ENCODE measurements around the gene RPS23. TPM values are rescaled to one million over a fixed set of nuclear protein-coding genes. Genes with fewer than 3 reads are reported as not detected.

The RPS23 gene
- total RNA-seq, 1 experiment from 2014 or later = 2,206 TPM

GRCh38 chr5:82255844-82256243, 22.3 kb downstream of the RPS23 start:
- H3K9me2 ChIP-seq (ENCODE audit: insufficient read depth) = no peaks in the 10 kb centered on the region
- no peak overlapping the region for H3K9ac ChIP-seq (ENCODE audit: low read length)
- TF ChIP-seq, protein P1, sequence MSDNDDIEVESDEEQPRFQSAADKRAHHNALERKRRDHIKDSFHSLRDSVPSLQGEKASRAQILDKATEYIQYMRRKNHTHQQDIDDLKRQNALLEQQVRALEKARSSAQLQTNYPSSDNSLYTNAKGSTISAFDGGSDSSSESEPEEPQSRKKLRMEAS (IDR thresholded peaks at IDR 0.05) = no peak
- TF ChIP-seq EZH2 (IDR thresholded peaks at IDR 0.05) = no peak
- no peak for TF ChIP-seq POLR2AphosphoS5 (IDR thresholded peaks at IDR 0.05; ENCODE audit: low read depth, low read length)
- BruUV-seq (replicated peaks) = no TSS peak
- no peaks in the 10 kb centered on the region for H3K36me3 ChIP-seq (ENCODE audit: control insufficient read depth in 1 of 2, insufficient read depth in 2 of 2, low read length in 2 of 2)
- ATAC-seq = no peak
- no peak overlapping the region for H3K27ac ChIP-seq (ENCODE audit: low read depth, low read length)
- DNase-seq (ENCODE audit: low read depth, low spot score) = no peak
- H4K20me1 ChIP-seq (ENCODE audit: insufficient read depth) = no peaks in the 10 kb centered on the region
- no peaks in the 10 kb centered on the region for H3K79me2 ChIP-seq (ENCODE audit: insufficient read depth, low read length)
- ChIA-PET RAD21 (ENCODE audit: low non-redundant PET in 1 of 2, low total read pairs in 2 of 2, uncharacterized antibody in 2 of 2, unreplicated experiment in 2 of 2) (no interaction called here), POLR2A (no interaction called here), CTCF (no interaction called here)
- no peak overlapping the region for H2AFZ ChIP-seq (ENCODE audit: low read depth, low read length, poor library complexity, severe bottlenecking)
- no peaks in the 10 kb centered on the region for H3K4me1 ChIP-seq (ENCODE audit: control insufficient read depth in 1 of 2, insufficient read depth in 2 of 2, low read length in 2 of 2)
- no peaks in the 10 kb centered on the region for H3K27me3 ChIP-seq (ENCODE audit: insufficient read depth, low read length)
- no peak overlapping the region for H3K4me3 ChIP-seq (replicated peaks in 1 of 2; ENCODE audit: low read depth in 1 of 2, low read length in 2 of 2)
- no peak overlapping the region for H3K4me2 ChIP-seq (ENCODE audit: low read length)
- intact Hi-C loops (cut with micrococcal nuclease) = no loop called here
- no peaks in the 10 kb centered on the region for H3K9me3 ChIP-seq (ENCODE audit: control insufficient read depth in 1 of 2, insufficient read depth in 1 of 2, low read depth in 1 of 2, low read length in 2 of 2)

- intact Hi-C loops (cut with micrococcal nuclease) = no loop called here
- H3K9ac ChIP-seq (ENCODE audit: low read length) = no peak overlapping the region
- DNase-seq (ENCODE audit: low read depth, low spot score) (no peak), ATAC-seq (no peak)
- BruUV-seq (replicated peaks) = no TSS peak
- no peaks in the 10 kb centered on the region for H4K20me1 ChIP-seq (ENCODE audit: insufficient read depth)
- H3K9me3 ChIP-seq (ENCODE audit: control insufficient read depth in 1 of 2, insufficient read depth in 1 of 2, low read depth in 1 of 2, low read length in 2 of 2) = no peaks in the 10 kb centered on the region
- no peaks in the 10 kb centered on the region for H3K36me3 ChIP-seq (ENCODE audit: control insufficient read depth in 1 of 2, insufficient read depth in 2 of 2, low read length in 2 of 2)
- ChIA-PET CTCF (no interaction called here), POLR2A (no interaction called here), RAD21 (ENCODE audit: low non-redundant PET in 1 of 2, low total read pairs in 2 of 2, uncharacterized antibody in 2 of 2, unreplicated experiment in 2 of 2) (no interaction called here)
- no peak for TF ChIP-seq POLR2AphosphoS5 (IDR thresholded peaks at IDR 0.05; ENCODE audit: low read depth, low read length)
- TF ChIP-seq ZFX (IDR thresholded peaks at IDR 0.05) = no peak
- no peak for TF ChIP-seq YY1 (IDR thresholded peaks at IDR 0.05; ENCODE audit: extremely low read depth, insufficient replicate concordance, low read depth, low read length)
- TF ChIP-seq CBX3 (IDR thresholded peaks at IDR 0.05; ENCODE audit: low read depth) = no peak
- no peak for TF ChIP-seq SP1 (IDR thresholded peaks at IDR 0.05; ENCODE audit: low read depth)
- TF ChIP-seq EZH2phosphoT487 (IDR thresholded peaks at IDR 0.05; ENCODE audit: borderline replicate concordance) = no peak
- no peak for TF ChIP-seq EZH2 (IDR thresholded peaks at IDR 0.05)
- no peak for TF ChIP-seq POLR2A (IDR thresholded peaks at IDR 0.05; ENCODE audit: borderline replicate concordance, extremely low read depth, insufficient read depth, insufficient read length)
- TF ChIP-seq TCF7L2 (IDR thresholded peaks at IDR 0.05; ENCODE audit: borderline replicate concordance, extremely low read depth, insufficient read depth, insufficient read length) = no peak
- H3K9me2 ChIP-seq (ENCODE audit: insufficient read depth) = no peaks in the 10 kb centered on the region
- no peaks in the 10 kb centered on the region for H3K4me1 ChIP-seq (ENCODE audit: control insufficient read depth in 1 of 2, insufficient read depth in 2 of 2, low read length in 2 of 2)
- no peaks in the 10 kb centered on the region for H3K79me2 ChIP-seq (ENCODE audit: insufficient read depth, low read length)
- H3K4me2 ChIP-seq (ENCODE audit: low read length) = no peak overlapping the region
- H3K4me3 ChIP-seq (replicated peaks in 1 of 2; ENCODE audit: low read depth in 1 of 2, low read length in 2 of 2) = no peak overlapping the region
- H3K27me3 ChIP-seq (ENCODE audit: insufficient read depth, low read length) = no peaks in the 10 kb centered on the region
- H3K27ac ChIP-seq (ENCODE audit: low read depth, low read length) = no peak overlapping the region
- H2AFZ ChIP-seq (ENCODE audit: low read depth, low read length, poor library complexity, severe bottlenecking) = no peak overlapping the region
Measured at GRCh38 chr5:82252744-82253143, 25.4 kb downstream of the RPS23 start.
